SK-MEL-5 (cell line): ENCODE results near the gene CFAP99. TPM values are rescaled to one million over a fixed set of nuclear protein-coding genes. Genes with fewer than 3 reads are reported as not detected.

Experiments
- DNase-seq: peaks from one replicate; pipeline ENCODE4 v3.0.0-alpha.2; 2016; ENCODE audit warnings: low read depth, low spot score
- in situ Hi-C: cut with HindIII; loops from 2 replicates; pipeline ENCODE4 v1.10.0; 2016; ENCODE audit warnings: low sequenced_read_pairs, high pct_unique_total_duplicates, low pct_unique_long_range_greater_than_20kb
- total RNA-seq: library from RNA; depleted of rRNA; stranded (reverse); fragments of >200 nt; shearing (Covaris generic); gene quantifications from 2 replicates; pipeline ENCODE4 v1.2.3, GENCODE V29; 2014

Gene CFAP99
- total RNA-seq, 1 experiment from 2014 or later, result not detected

- no peak for DNase-seq
- in situ Hi-C loops, result no loop called here
These were observed 30.1 kb upstream of the CFAP99 start for GRCh38 chr4:2388429-2389182.

- DNase-seq, result no peak
- in situ Hi-C loops, result no loop called here
These were observed 29.1 kb upstream of the CFAP99 start for GRCh38 chr4:2389691-2390090.

- in situ Hi-C loops, result no loop called here
- DNase-seq, result no peak
These were observed 28.6 kb upstream of the CFAP99 start for GRCh38 chr4:2390146-2390545.

GRCh38 chr4:2390784-2391421 is 27.9 kb upstream of the CFAP99 start:
- in situ Hi-C loops, result no loop called here
- DNase-seq, result no peak

GRCh38 chr4:2393353-2394270 is 25.1 kb upstream of the CFAP99 start:
- no peak for DNase-seq
- in situ Hi-C loops, result no loop called here

- in situ Hi-C loops, result no loop called here
These were observed 24.2 kb upstream of the CFAP99 start for GRCh38 chr4:2394528-2394927.

GRCh38 chr4:2395038-2395437 is 23.7 kb upstream of the CFAP99 start:
- in situ Hi-C loops, result no loop called here
- DNase-seq, result no peak

More at GRCh38 chr4:2394528-2394927, 24.2 kb upstream of the CFAP99 start:
- no peak for DNase-seq

- DNase-seq, result no peak
- in situ Hi-C loops, result no loop called here
These were observed 23.2 kb upstream of the CFAP99 start for GRCh38 chr4:2395584-2395983.

- in situ Hi-C loops, result no loop called here
- no peak for DNase-seq
These were observed 21.9 kb upstream of the CFAP99 start for GRCh38 chr4:2396781-2397368.

GRCh38 chr4:2397596-2398379 is 21.0 kb upstream of the CFAP99 start:
- in situ Hi-C loops, result no loop called here
- no peak for DNase-seq

GRCh38 chr4:2399216-2399615 is 19.5 kb upstream of the CFAP99 start:
- in situ Hi-C loops, result no loop called here

GRCh38 chr4:2399631-2400190 is 19.0 kb upstream of the CFAP99 start:
- in situ Hi-C loops, result no loop called here
- no peak for DNase-seq

More at GRCh38 chr4:2399216-2399615, 19.5 kb upstream of the CFAP99 start:
- no peak for DNase-seq

- in situ Hi-C loops, result no loop called here
- no peak for DNase-seq
These were observed 17.7 kb upstream of the CFAP99 start for GRCh38 chr4:2400841-2401609.

GRCh38 chr4:2401610-2401983 is 17.2 kb upstream of the CFAP99 start:
- DNase-seq, result no peak
- in situ Hi-C loops, result no loop called here

GRCh38 chr4:2402048-2402842 is 16.5 kb upstream of the CFAP99 start:
- in situ Hi-C loops, result no loop called here
- DNase-seq, result no peak

GRCh38 chr4:2402941-2403340 is 15.8 kb upstream of the CFAP99 start:
- in situ Hi-C loops, result no loop called here
- DNase-seq, result no peak
